CD4-positive, alpha-beta T cell treated with Interleukin-15 for 4 hours (primary cell): Measurements from ENCODE around the gene RRH.
"Not testable (repeated sequence)": the region's sequence is repeated elsewhere in the genome, so short reads cannot be mapped to it uniquely, and the experiment has no call there.

ENCODE experiments used
- DNase-seq: peaks from one replicate; pipeline ENCODE4 v3.0.0-alpha.2; 2020; ENCODE audit warnings: low spot score

The RRH gene

DNA sequence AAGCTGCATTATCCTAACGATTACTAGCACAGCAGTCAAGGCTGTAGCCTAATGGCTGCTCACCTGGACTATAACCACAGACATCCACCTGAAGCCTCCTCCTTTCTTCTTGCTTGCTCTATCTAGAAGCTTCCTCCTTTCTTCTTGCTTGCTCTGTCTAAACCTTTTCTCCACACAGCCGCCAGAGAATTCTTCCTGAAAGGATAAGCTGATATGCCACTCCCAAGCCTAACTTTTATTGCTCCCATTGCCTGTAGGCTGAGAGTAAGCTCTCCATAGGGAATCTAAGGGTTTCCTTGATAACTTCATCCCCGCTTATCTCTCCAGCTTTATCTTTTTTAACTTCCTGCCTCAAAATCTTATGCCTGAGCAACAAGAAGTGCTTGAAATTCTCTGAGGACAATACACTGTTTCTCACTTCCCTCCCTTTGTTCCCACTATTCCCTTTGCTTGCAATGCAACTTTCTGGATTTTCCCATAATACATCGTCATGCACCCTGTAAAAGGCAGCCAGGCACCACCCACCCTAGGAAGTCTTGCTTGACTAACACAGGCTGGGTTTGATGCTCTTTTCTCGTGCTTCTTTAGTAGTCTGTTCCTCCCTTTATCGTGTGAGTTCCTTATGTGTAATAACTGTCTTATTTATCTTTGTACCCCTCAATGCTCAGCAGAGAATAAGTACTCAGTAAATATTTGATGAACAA, 18.8 kb downstream of the RRH start:
- no peak for DNase-seq

DNA sequence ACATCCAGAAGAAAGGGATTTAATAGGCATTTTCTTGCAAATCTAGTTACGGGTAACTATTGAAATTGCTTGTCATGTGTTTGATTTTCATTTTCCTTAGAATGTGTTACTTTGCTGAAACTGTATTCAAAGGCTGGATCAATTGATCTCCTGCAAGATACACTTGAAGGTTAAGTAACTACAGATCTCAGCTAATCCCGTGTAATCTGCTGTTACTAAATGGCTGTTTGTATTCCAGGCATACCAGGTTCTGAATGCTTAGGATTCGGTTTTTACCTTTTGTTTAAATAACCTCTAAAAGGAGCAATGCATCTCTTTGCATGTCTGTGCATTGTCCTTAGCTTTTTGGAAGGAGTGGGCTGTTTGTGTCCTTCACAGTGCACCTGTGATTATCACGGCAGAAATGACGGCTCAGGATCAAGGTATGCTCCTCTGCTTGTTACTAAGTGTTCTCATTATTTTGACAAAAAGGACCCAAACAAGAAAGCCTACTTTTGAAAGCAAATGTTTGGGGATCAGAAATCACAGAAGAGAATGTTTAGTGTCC, 20.2 kb downstream of the RRH start, which contains the start of gene LRIT3:
Gene LRIT3, plus strand, starts transcription at position 212 of the 547 bp plus-strand sequence. Its CDS starts 95 bp downstream, at position 307.
- DNase-seq: no peak

DNA sequence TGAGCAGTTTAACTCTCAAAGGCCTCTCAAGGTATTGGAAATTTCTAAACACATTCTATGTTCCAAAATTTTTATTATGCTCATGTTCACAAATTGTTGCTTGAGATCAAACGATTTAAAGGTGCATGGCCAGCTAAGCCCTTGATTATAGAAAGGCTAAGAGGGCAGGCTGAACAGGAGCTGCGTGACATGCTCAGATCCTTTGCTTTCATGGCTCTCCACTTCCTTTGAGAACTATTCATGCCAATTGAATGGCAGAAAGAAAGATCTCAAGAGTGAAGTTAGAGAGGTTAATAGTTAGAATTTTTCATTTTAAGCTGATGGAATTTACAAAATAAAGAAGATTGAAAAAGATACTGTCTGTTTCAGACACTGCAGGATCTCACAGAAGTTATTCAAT, 20.7 kb downstream of the RRH start:
- no peak for DNase-seq

DNA sequence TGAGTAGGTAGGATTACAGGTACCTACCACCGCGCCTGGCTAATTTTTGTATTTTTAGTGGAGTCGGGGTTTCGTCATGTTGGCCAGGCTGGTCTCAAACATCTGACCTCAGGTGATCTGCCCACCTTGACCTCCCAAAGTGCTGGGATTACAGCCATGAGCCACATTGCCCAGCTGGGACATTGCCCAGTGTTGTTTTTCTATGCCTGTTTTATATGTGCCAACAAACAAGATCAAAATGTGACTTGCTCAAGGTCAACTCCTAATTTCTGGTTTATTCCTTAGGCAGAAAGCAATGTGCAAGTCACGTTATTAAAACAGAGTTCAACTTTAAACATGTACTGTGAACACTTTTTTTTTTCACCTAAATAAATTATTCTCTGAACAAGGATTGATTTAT, 22.8 kb downstream of the RRH start:
- no peak for DNase-seq

DNA sequence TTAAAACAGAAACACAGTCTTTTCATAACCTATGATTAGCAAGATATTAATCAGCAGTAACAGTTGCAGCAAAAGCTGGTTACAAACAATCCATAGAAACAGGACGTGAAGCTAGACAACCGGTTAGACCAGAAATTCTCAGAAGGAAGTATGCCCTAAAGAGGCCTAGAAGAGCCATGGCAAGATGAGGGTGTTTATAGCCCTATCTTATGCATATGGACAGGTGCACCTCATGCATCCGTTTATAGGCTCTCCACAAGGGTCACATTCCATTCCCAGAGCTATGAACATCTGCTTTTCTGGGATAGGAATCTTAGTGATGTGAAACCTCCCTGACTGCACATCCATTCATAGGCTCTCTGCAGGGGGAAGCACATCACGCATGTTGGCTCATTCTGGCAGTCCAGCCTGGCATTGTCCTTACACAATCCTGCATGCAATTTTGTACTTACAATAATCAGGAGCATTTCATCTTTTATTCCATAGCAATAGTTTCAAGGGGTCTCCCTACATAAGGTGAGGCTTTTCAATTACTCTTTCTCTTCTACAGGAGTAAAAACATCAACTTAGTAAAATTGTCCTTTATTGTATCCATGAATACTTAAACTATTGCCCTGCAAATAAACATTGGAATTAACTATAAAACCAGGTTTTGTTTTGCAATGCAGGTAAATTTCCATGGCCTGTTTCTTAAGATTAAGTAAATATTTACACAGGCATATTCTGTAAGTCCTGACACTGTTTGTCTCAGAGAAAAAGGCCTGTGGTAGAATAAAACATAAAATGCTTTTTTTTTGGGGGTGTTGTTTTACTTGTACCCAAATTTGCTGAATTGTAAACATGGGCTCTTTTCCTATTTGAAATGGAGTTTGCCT, 31.9 kb downstream of the RRH start:
- not testable (repeated sequence) for DNase-seq

DNA sequence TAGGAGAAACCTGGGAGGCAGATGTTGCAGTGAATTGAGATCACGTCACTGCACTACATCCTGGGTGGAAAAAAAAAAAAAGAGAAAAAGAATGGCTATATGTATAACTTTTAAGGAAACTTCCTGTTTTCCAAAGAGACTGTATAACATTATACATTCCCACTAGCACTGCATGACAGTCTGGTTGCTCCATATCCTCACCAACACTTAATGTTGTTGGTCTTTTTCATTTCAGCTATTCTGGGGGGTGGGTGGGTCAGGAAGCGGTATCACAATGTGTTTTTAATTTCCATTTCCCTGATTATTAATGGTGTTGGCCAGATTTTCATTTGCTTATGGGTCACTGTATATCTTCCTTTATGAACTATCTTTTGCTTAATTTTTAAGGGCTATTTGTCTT, 33.5 kb downstream of the RRH start:
- no peak for DNase-seq

DNA sequence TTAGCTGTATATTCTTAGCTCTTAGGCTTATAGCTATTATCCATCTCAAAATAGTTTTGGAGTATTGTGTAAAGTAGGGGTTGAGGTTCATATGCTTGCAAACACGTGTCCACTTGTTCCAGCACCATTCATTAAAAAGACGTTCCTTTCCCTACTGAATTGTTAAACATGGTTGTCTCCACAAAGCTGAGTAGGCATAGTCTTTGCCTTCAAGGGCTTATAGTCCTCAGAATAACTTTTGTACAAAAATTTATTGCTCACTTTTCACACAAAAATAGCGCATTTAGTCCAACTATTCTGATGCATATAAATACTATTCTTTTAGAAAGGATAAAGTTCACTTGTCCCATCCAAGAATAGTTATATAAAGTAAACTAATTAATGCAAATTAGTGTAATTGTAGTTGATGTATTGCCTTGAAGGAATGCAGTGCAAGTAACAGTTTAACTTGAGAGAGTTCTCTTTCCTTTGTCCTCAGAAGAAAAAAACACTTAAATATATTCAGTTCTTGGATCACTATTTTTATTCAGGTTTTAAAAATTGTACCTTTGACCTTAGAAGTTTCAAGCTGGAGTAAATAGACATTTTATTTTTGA, 34.2 kb downstream of the RRH start:
- DNase-seq: no peak

DNA sequence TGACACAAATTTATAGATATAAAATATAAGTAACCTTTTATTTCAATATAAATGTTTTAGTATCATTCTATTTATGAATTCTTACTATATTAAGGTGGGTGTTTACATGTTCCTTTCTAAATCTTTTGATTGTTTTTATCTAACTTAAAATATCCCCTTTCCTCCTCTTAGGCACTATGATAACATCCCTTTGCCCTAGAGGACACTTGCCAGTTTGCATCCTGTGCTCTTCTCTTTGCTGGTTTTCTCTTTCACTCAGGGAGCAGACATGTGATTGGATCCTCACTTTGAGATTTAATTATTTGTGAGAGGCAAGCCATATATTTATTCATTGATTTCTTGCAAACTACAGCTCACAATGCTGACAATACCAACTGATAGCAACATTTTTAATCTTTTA, 36.4 kb downstream of the RRH start:
- no peak for DNase-seq

DNA sequence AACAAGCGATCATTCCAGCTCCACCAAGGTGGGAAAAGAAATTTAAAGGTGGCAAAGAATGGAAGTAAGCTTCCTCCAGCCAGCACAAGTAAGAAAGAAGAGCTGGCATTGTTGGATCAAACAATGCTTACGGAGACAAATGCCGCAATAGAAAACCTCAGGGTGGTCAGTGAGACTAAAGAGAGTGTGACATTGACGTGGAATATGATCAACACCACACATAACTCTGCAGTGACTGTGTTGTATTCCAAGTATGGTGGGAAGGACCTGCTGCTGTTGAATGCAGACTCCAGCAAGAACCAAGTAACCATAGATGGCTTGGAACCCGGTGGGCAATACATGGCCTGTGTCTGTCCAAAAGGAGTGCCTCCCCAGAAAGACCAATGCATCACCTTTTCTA, 42.3 kb downstream of the RRH start:
- DNase-seq: no peak

DNA sequence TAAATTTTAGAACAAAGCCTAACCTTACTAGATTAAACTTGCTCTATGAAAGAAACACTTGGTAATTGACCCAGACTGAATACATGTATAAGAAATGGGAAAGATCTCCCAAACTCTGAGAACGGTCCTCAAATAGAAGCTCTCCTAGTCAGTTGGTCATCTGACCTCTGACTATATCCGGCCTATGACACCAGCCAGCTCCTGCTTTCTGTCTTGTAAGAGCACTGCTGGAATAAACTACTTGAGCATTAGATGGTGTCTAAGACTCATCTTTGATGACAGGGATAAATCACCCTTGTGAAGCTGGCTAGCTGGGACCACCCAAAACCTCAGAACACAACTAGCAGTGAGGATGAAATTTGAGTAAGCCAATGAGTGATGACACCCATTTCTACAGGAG, 44.3 kb downstream of the RRH start:
- no peak for DNase-seq

DNA sequence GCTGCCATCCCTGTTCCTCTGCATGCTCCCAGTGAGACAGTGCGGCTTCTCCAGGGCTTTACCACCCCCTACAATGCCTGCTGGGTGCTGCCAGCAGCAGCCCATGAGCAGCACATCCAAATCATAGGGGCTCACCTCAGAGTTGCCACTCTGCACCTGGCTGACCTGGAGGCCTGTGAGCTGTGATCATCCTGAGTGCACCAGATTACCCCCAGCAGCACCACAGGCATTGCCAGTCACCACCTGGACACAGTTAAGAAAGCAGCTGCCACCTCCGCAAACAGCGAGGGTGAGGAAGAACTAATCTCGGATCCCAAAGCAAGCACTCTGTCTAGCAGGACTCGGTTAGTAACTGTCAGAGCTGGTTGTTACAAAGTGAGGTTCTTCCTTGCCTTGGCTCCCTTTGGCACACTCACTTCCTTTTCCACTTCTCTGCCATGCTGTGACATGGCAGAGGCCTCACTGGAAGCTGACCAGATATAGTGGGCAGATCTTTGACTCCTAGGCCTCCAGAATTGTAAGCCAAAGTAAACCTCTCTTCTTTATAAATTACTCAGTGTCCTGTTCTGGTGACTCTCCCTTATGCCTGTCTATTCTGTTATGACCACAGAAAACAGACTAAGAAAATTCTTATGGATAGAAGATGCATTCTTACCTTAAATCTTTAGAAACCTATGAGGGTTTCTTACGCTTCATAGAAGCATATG, 45.3 kb downstream of the RRH start:
- DNase-seq: no peak

DNA sequence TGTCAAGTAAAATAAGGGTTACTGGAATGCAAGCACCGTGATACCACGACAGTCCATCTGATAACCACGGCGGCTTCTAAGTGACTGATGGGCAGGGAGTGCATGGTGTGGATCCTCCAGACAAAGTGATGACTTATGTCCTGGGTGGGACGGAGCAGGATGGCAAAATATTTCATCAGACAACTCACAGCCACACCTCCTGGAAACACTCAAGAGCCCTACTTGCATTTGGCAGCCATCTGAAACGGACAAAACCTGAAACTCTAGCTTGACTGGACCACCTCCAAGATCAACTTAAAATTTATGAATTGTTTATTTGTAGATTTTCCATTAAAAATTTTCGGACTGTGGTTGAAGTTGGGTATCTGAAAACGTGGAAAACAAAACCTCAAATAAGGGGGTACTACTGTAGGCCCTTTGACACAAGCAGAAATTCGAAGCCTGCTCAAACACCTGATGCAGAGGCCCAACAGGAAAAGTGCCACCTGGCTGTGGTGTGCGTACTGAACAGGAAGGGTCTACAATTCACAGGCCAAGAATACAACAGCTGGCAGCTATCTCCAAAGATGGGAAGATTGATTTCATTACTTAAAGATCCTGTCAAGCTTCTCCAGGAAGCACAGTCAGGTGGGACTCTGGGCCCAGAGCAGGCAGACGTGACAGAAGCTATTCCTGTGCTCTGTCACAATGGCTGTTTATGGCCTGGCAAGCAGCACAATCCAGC, 46.2 kb downstream of the RRH start:
- no peak for DNase-seq

DNA sequence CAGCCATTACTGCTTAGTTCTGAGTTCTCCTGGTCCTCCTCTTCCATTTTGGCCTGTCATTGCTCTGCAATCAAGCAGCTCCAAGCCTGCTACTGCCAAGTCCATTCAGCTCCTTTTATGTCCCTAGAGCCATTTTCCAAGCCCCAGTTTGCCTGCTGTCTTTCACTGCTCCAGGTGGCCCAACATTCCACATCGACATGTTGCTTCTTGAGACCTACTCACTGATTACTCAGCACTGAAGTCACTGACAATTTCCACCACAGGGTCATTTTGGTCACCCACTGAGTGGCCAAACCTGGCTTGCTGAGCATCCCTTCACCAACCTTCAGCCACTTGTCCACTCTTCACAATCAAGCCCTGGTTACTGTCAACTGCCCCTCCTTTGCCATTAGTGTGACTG, 47.3 kb downstream of the RRH start:
- DNase-seq: no peak

DNA sequence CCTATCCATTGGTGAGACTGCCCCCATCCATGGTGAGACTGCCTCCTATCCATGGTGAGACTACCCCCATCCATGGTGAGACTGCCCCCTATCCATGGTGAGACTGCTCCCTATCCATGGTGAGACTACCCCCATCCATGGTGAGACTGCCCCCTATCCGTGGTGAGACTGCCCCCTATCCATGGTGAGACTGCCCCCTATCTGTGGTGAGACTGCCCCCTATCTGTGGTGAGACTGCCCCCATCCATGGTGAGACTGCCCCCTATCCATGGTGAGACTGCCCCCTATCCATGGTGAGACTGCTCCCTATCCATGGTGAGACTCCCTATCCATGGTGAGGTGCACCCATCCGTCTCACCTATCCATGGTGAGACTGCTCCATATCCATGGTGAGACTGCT, 47.8 kb downstream of the RRH start:
- DNase-seq: not testable (repeated sequence)

DNA sequence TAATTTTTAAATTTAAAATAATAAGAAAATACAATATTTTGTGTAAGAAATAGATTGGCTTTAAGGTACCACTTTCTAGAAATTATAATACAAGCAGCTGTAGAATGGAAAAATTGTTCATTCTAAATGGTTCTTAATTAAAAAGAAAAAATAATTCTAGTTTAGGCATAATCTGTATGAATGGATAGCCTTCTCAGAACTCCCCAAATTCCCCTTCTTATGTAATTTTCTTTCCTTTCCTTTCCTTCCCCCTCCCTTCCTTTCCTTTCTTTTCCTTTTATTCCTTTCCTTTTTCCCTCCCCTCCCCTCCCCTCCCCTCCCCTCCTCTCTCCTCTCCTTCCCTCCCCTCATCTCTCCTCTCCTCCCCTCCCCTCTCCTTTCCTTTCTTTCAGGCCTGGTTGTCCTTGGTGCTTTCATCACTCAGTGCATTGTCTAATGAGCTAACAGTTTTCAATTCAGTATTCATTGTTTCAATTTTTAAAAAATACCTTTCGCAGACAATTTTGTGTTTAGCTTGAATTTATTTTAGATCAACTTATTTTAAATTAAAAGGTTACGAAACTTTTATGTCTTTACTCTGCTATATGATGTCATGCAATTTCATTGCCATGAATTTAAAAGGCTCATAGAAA, 49.0 kb downstream of the RRH start:
- DNase-seq: no peak

DNA sequence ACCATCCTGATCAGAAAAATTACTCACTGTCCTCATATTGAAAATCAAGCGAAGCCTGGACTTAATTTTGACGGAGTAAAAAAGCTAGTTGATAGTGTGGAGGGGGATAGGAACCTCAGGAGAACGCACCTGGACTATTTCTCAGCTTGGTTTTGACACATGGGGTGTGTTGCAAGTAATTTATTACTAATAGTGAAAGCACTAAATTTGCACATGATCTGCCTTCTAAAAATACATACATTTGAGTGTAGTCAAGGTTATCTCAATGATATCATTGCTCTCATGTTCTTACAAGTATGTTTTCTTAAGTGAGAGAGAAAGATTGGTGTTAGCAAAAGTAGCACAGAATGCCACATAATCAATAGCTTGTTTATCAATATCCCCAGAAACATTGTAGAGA, 49.6 kb downstream of the RRH start:
- DNase-seq: no peak

DNA sequence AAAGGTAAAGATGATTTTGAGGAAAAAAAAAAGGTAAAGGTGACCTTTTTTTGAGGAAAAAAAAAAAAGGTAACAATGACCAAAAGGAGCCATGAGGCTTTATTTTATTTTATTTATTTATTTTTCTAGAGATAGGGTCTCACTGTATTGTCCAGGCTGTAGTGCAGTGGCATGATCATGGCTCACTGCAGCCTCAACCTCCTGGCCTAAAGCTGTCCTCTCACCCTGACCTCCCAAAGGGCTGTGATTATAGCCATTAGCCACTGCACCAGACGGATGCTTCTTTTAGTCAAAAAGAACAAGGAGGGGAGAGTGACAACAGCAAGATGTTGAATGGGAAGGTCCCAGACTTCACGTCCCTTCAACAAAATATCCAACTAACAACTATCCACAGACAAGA, 50.6 kb downstream of the RRH start:
- DNase-seq: no peak

DNA sequence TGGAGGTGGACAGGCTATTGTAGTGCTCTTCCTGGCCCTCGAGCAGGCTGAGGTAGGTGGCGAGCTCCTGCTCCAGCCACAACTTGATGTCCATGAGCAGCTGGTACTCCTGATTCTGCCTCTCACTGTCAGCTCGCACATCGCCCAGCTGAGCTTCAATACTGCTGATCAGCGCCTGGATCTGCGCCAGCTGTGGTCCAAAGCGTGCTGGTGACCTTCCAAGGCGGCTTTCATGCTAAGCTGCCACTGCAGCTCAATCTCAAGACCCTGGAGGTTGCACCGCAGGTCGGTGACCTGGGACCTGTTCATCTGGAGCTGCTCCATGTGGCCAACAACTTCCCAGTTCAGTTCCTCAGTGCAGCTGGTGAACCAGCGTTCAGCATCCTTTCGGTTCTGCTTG, 51.3 kb downstream of the RRH start:
- no peak for DNase-seq

DNA sequence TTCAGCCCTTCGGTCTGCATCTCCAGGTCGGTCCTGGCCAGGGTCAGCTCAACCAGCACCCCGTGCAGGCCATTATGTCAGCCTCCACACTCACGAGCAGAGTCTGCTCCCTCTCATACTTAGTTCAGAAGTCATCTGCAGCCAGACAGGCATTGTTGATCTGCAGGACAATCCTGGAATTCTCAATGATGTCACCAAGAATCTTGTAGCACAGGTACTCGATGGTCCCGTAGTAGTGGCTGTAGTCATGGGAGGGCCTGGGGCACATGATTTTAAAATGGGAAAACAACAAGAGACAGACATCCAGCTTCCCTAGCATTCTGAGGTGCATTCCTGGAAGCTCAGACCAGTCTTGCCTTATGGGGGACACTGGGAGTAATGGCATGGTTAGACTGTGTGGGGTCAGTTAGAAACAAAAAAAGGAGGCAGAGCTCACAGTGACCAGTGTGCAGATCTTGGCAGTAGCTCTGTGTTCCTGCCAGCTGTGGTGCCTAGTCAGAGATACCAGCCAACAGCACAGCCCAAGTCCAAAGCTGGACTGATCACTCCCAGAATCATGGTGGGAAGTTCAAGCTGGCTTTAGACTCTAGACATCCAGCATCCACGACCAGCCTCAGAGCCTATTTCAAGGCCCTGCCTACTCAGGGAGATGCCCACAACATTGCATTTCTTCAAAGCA, 52.0 kb downstream of the RRH start:
- no peak for DNase-seq

DNA sequence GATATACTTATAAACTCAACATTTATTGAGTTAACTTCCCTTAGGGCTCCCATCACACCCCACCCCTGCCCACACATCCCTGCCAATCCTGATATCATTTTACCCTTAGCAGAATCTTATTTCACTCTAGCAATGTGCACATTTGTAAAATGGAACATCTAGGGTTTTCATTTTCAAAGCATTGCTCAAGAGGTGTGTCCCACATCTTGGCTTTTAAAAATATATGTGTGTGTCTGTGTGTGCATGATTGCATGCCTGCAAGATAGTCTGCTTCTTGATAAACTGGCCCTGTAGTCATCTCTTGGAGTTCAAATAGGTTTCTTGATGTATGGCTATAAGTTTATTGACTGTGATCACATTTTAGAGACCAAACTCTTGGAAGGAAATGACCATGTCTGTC, 58.5 kb downstream of the RRH start:
- no peak for DNase-seq
